ENCODE results near the gene CMPK1.
"Not testable (repeated sequence)": the region's sequence is repeated elsewhere in the genome, so short reads cannot be mapped to it uniquely, and the experiment has no call there.

The CMPK1 gene

DNA sequence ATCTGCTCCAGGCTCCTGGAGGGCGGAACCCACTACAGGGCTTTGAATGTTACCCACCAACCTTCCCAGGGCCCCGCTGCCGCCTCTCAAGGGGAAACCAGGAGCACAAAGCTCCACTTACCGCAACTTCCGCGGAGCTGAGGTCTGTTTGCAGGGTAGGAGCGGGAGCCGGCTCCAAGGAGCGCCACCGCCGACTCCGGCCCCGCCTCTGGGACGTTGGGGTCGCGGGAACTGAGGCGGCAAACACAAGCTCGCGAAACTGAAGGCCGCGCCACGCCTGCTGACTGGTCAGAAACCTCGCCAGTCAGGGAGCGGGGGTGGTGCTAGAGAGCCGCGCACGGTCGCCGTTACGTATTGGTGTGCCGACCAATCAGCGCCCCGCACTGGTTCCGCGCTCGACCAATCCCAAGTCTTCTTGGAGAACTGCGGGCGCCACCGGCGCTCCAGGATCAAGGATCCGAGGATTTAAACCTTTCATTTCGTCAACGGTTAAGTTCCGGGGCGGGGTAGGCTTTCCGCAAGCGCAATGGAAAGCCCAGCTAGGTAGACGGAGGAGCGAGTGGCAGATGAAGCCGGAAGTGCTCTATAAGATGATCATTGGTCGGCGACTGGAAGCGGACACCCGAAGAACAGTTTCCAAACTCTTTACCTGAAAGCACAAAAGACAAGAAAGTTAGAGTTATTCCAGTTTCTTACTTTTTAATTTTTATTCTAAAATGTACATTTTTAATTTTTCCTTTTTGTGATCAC, 19.5 kb upstream of the CMPK1 start, which contains the start of gene STIL:
TSS of gene STIL (minus strand) at position 233 of the 750 bp plus-strand sequence. CDS start 3,828 bp downstream, outside the sequence.
- Mint-ChIP-seq H3K27me3 (ENCODE audit: low read depth) (no peaks in the 10 kb centered on the region), H3K9me3 (no peaks in the 10 kb centered on the region), H3K4me1 (peaks cover 19% of the 10 kb centered on the region), H3K36me3 (ENCODE audit: low read depth) (peaks cover 5% of the 10 kb centered on the region), H3K4me3 (peak within 1 kb of the TSS; percentile 87 to 96 (median 88)), H3K27ac (peak within 1 kb of the TSS; percentile 82 to 97 (median 97))
- TF ChIP-seq, protein P1, sequence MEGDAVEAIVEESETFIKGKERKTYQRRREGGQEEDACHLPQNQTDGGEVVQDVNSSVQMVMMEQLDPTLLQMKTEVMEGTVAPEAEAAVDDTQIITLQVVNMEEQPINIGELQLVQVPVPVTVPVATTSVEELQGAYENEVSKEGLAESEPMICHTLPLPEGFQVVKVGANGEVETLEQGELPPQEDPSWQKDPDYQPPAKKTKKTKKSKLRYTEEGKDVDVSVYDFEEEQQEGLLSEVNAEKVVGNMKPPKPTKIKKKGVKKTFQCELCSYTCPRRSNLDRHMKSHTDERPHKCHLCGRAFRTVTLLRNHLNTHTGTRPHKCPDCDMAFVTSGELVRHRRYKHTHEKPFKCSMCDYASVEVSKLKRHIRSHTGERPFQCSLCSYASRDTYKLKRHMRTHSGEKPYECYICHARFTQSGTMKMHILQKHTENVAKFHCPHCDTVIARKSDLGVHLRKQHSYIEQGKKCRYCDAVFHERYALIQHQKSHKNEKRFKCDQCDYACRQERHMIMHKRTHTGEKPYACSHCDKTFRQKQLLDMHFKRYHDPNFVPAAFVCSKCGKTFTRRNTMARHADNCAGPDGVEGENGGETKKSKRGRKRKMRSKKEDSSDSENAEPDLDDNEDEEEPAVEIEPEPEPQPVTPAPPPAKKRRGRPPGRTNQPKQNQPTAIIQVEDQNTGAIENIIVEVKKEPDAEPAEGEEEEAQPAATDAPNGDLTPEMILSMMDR (IDR thresholded peaks at IDR 0.05; ENCODE audit: unreplicated experiment in 3 of 3), result no peak

GRCh38 chr1:47317841-47318240, 15.7 kb upstream of the CMPK1 start:
- TF ChIP-seq, protein P1 (IDR thresholded peaks at IDR 0.05; ENCODE audit: unreplicated experiment in 3 of 3), result no peak
- H3K4me1 Mint-ChIP-seq, result peaks cover 15% of the 10 kb centered on the region
- no peaks in the 10 kb centered on the region for H3K36me3 Mint-ChIP-seq (ENCODE audit: low read depth)
- H3K9me3 Mint-ChIP-seq, result no peaks in the 10 kb centered on the region
- H3K27ac Mint-ChIP-seq, result no peak overlapping the region
- no peaks in the 10 kb centered on the region for H3K27me3 Mint-ChIP-seq (ENCODE audit: low read depth)
- no peak overlapping the region for H3K4me3 Mint-ChIP-seq

GRCh38 chr1:47319968-47320367, 13.6 kb upstream of the CMPK1 start:
- not testable (repeated sequence) for H3K9me3 Mint-ChIP-seq; H3K4me1 Mint-ChIP-seq; H3K4me3 Mint-ChIP-seq; H3K27ac Mint-ChIP-seq; H3K27me3 Mint-ChIP-seq (ENCODE audit: low read depth); H3K36me3 Mint-ChIP-seq (ENCODE audit: low read depth)

DNA sequence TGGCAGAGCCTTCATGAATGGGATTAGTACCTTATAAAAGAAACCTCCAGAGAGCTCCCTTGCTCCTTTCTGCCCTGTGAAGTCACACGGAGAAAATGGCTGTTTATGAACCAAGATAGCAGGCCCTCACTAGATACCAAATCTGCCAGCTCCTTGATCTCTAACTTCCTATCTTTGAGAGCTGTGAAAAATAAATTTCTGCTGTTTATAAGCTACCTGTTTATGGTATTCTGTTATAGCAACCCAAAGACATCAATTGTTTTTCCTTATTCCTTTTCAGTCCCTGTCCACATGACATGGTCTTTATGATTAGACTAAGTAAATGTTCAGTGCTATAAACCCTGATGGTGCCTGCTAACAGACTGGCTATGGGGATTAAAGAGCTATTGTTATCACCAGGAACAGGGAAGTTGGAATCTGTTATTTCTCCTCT, 10.0 kb upstream of the CMPK1 start:
- H3K27me3 Mint-ChIP-seq (ENCODE audit: low read depth), result no peaks in the 10 kb centered on the region
- H3K27ac Mint-ChIP-seq, result no peak overlapping the region

DNA sequence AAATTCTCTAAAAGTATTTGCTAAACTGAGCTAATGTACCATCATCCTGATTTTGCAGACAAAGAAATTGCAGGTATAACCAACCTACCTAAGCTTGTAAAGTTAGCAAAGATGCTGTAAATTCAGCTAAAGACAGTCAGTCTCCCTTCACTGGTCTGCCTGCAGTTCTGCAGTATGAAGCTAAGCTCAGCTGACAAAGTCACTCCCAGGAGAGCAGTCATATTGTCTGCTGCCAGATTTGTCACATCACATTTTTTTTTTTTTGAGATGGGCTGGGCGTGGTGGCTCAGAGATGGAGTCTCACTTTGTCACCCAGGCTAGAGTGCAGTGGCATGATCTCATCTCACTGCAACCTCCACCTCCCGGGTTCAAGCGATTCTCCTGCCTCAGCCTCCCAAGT, 8.9 kb upstream of the CMPK1 start:
- Mint-ChIP-seq H3K27ac (no peak overlapping the region), H3K36me3 (ENCODE audit: low read depth) (no peaks in the 10 kb centered on the region), H3K4me3 (no peak overlapping the region), H3K9me3 (no peaks in the 10 kb centered on the region), H3K4me1 (no peaks in the 10 kb centered on the region), H3K27me3 (ENCODE audit: low read depth) (no peaks in the 10 kb centered on the region)
- TF ChIP-seq, protein P1 (IDR thresholded peaks at IDR 0.05; ENCODE audit: unreplicated experiment in 3 of 3), result no peak

More for the DNA sequence above, 10.0 kb upstream of the CMPK1 start:
- H3K4me3 Mint-ChIP-seq, result no peak overlapping the region
- no peaks in the 10 kb centered on the region for H3K4me1 Mint-ChIP-seq
- no peaks in the 10 kb centered on the region for H3K36me3 Mint-ChIP-seq (ENCODE audit: low read depth)
- TF ChIP-seq, protein P1 (IDR thresholded peaks at IDR 0.05; ENCODE audit: unreplicated experiment in 3 of 3), result no peak
- no peaks in the 10 kb centered on the region for H3K9me3 Mint-ChIP-seq

DNA sequence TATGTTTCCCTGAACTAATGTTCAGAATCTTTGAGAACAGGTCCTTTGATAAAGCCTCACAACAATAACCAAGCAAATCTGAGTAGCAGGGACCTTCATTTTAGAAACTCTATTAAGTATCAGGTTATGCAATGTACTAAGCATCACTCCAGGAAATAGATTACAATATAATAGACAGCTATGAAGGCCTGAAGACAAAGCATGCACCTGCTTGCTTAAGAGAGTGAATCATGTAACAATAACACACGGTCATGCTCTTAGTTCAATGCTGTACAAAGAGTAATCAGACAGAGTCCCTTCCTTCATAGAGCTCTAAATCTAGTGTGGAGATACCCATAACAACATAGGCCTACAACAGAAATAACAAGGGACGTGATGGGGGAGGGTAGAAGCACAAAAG, 8.1 kb upstream of the CMPK1 start:
- TF ChIP-seq, protein P1 (IDR thresholded peaks at IDR 0.05; ENCODE audit: unreplicated experiment in 3 of 3), result no peak
- no peaks in the 10 kb centered on the region for H3K36me3 Mint-ChIP-seq (ENCODE audit: low read depth)
- no peak overlapping the region for H3K27ac Mint-ChIP-seq
- no peaks in the 10 kb centered on the region for H3K9me3 Mint-ChIP-seq
- H3K4me1 Mint-ChIP-seq, result no peaks in the 10 kb centered on the region
- no peaks in the 10 kb centered on the region for H3K27me3 Mint-ChIP-seq (ENCODE audit: low read depth)
- H3K4me3 Mint-ChIP-seq, result no peak overlapping the region
